AG04449 (cell line): ENCODE measurements around the gene MAN1A1.

Experiments
- CTCF ChIA-PET: fragments of 350-600 bp; formaldehyde crosslinking; extraction: SDS; loops from one replicate; lab custom pipeline; 2021; ENCODE audit warnings: antibody characterized with exemption; lab: Yijun Ruan, JAX
- POLR2A ChIA-PET: fragments of 400-600, 350-600 bp; formaldehyde crosslinking; extraction: SDS; loops from one replicate; lab custom pipeline; 2020; ENCODE audit warnings: antibody characterized with exemption, inconsistent platforms; lab: Yijun Ruan, JAX
- DNase-seq: peaks from one replicate; pipeline ENCODE4 v3.0.0-alpha.2; 2010; ENCODE audit warnings: low read depth, low spot score
- H3K4me3 ChIP-seq: 2 replicates; pipeline ENCODE4 v1.5.1; 2011; ENCODE audit warnings: low read depth, mild to moderate bottlenecking, control low read depth, low read length
- TF ChIP-seq, protein P1 (sequence below): IDR thresholded peaks from one replicate; pipeline ENCODE4 v1.5.1; 2011; ENCODE audit warnings: mild to moderate bottlenecking, moderate library complexity, low read length, control low read depth, inconsistent platforms; ENCODE audit not compliant: insufficient read depth; ENCODE audit errors: missing control alignments

Gene MAN1A1

DNA sequence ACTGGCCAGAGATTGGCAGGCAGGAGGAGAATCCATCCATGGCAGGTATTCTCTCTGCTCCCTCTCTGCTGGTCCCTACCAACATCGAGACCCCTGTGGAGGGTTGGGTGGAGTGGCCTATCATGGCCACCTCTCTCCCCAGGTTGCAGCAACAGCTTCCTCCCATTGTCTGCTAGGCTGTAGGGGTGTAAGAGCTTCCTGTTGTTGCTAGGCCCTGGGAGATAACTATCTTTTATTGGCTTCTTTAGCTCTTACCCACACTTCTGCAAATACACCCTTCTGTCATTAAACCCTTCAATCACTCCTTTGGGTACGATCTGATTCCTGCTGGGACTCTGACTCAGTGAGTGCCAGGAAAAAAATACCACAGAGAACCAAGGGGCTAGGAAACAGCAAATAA is 204.4 kb downstream of the MAN1A1 start:
- no peak for DNase-seq
- CTCF ChIA-PET = interaction anchor here (1.2 kb wide), 1 partner anchor 16 kb away, joined by 4 read pairs; no protein-coding TSS in a partner anchor
- no peak overlapping the region for H3K4me3 ChIP-seq
- POLR2A ChIA-PET = interaction anchor here (0.8 kb wide), 1 partner anchor 819 kb away, joined by 3 read pairs; no protein-coding TSS in a partner anchor
- TF ChIP-seq, protein P1, sequence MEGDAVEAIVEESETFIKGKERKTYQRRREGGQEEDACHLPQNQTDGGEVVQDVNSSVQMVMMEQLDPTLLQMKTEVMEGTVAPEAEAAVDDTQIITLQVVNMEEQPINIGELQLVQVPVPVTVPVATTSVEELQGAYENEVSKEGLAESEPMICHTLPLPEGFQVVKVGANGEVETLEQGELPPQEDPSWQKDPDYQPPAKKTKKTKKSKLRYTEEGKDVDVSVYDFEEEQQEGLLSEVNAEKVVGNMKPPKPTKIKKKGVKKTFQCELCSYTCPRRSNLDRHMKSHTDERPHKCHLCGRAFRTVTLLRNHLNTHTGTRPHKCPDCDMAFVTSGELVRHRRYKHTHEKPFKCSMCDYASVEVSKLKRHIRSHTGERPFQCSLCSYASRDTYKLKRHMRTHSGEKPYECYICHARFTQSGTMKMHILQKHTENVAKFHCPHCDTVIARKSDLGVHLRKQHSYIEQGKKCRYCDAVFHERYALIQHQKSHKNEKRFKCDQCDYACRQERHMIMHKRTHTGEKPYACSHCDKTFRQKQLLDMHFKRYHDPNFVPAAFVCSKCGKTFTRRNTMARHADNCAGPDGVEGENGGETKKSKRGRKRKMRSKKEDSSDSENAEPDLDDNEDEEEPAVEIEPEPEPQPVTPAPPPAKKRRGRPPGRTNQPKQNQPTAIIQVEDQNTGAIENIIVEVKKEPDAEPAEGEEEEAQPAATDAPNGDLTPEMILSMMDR = no peak

DNA sequence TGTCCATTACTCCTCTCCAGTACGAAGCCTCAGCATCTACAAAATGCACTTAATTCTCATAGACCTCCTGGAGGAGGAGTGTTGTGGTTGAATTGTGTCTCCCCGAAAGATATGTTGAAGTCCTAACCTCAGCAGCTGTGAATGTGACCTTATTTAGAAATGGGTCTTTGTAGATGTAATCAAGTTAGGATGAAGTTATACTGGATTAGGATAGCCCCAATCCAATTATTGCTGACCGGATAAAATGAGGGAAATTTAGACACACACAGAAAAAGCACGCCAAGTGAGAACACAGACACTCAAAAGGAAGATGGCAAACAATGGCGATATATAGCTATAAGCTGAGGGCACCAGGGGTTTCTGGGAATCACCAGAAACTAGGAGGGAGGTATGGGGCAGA is 206.9 kb downstream of the MAN1A1 start:
- no peak overlapping the region for H3K4me3 ChIP-seq
- DNase-seq = no peak
- ChIA-PET POLR2A (no interaction called here), CTCF (interaction anchor here (0.9 to 3.1 kb wide), 3 partner anchors 10 to 32 kb away, joined by 3 to 15 read pairs (median 5); no protein-coding TSS in a partner anchor)
- TF ChIP-seq, protein P1 = no peak

DNA sequence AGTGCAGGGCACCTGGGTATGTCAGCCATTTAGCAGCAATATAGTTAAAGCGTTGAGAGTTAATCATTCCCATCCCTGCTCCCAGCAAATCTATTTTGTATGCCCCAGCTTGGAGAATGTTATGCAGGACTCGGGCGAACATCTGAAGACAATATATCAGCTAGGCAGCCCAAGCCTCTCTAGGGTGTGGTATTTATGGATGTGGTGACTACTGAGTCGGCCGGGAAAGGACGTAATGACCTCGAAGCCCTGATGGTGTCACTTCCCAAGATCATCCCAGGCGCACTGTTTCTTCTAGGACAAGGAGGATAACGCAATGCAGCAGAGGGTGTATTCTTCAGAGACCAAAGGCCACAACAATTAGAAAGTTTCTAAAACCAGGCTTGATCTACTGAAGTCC is 207.5 kb downstream of the MAN1A1 start:
- TF ChIP-seq, protein P1 = no peak
- DNase-seq = no peak
- H3K4me3 ChIP-seq = no peak overlapping the region
- CTCF ChIA-PET = interaction anchor here (1.9 to 3.1 kb wide), 2 partner anchors 9 to 13 kb away, joined by 5 to 15 read pairs; no protein-coding TSS in a partner anchor
- POLR2A ChIA-PET = no interaction called here

DNA sequence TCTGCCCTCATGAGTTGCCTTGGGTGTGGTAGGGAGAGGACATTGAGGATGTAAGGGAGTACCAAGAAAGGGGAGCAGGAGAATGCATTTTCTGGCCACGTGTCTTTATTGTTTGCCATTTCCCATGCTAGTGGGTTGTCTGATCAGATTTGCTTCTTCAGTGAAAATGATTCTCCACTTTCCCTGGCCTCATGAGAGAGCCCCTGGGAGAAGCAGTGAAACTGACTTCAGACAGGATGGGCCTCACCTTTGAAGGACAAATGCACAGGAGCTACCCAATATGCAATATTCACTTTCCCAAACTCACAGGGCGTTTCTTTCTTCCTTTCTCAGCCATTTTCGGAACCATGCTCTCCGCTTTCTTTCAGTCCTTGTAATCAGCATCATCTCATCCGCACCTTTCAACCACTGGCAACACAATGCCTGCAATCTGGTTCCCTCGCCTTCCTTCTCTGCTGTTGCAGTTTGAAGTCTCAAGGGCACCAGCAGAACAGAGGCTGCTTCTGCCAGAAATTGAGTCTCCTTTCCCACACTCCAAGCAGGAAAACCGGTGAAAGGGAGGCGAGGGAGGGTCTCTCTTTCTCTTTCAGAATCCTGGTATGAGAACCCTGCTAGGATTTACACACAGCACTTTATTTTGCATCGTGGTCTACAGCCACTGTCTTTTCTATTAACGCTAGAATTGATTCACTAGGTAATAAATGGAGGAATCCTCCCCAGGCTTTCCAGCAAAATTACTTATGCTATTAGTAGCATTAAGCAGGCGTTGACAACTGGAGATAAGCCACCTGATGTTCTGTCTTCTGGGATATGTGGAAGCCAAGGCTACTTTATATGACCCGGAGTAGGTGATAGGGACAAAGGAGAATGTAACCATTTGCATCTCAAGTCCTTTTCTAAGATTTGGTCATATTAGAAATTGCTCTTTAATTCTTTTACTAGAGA is 209.1 kb downstream of the MAN1A1 start:
- no peak for DNase-seq
- ChIA-PET POLR2A (no interaction called here), CTCF (interaction anchor here (1.2 to 3.8 kb wide), 3 partner anchors 10 to 11 kb away, joined by 3 to 21 read pairs (median 15); no protein-coding TSS in a partner anchor)
- no peak overlapping the region for H3K4me3 ChIP-seq
- TF ChIP-seq, protein P1 = no peak

DNA sequence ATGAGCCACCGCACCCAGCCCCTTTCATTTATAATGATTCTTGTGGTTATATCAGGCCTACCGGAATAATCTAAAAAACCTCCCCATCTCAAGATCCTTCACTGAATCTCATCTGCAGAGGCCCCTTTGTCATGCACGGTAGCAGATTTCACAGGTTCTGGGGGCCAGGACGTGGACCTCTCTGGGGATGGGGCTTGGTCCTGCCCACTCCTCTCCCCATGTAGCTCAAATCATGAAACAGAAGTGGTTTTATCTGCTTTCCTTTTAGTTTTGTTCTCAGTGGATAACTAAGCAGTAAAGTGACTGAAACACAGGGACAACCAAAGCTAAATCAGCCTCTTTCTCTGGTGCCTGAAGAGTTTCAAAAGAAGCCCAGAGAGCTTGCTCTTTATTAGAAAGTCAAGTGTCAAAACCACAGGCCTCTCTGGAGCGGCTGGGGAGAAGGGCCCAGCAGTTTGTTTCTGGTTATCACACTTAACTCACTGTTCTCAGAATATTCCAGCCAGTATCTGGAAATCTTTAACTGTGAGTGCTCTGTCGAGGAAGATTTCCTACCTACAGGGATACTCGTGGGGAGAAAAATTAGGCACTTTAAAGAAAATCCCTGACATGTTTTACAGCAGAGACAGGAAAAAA is 210.5 kb downstream of the MAN1A1 start:
- ChIA-PET POLR2A (no interaction called here), CTCF (interaction anchor here (1.1 to 3.8 kb wide), 4 partner anchors 8 to 10 kb away, joined by 3 to 21 read pairs (median 3); no protein-coding TSS in a partner anchor)
- no peak overlapping the region for H3K4me3 ChIP-seq
- TF ChIP-seq, protein P1 = no peak
- no peak for DNase-seq
